Muscle layer of duodenum (tissue), 2 donors: ENCODE results near the gene PRDX1.

ENCODE experiments used
- H3K27ac ChIP-seq: one replicate; pipeline ENCODE4 v1.7.0; 2013; ENCODE audit warnings: mild to moderate bottlenecking, low read length
- H3K27me3 ChIP-seq: one replicate; pipeline ENCODE4 v1.7.0; 2013; ENCODE audit warnings: low read depth, mild to moderate bottlenecking, control low read depth, low read length
- H3K36me3 ChIP-seq, 2 donors: one replicate each; pipeline ENCODE4 v1.7.0; 2013; ENCODE audit warnings: low read length in 2 of 2, control low read depth in 1 of 2, mild to moderate bottlenecking in 1 of 2; ENCODE audit not compliant: insufficient read depth in 2 of 2, control insufficient read depth in 1 of 2
- H3K4me1 ChIP-seq, 2 donors: one replicate each; pipeline ENCODE4 v1.7.0; 2013; ENCODE audit warnings: low read length in 2 of 2, mild to moderate bottlenecking in 2 of 2, control low read depth in 1 of 2, moderate library complexity in 1 of 2; ENCODE audit not compliant: insufficient read depth in 2 of 2, control insufficient read depth in 1 of 2
- H3K4me3 ChIP-seq, 2 donors: one replicate each; pipeline ENCODE4 v1.7.0; 2013; ENCODE audit warnings: low read length in 2 of 2, low read depth in 1 of 2, mild to moderate bottlenecking in 1 of 2
- H3K9me3 ChIP-seq, 2 donors: one replicate each; pipeline ENCODE4 v1.7.0; 2013; ENCODE audit warnings: low read length in 2 of 2, control low read depth in 1 of 2, mild to moderate bottlenecking in 1 of 2; ENCODE audit not compliant: control insufficient read depth in 1 of 2
- donor health status: healthy.

PRDX1 gene

GRCh38 chr1:45551684-45552083, 30.0 kb upstream of the PRDX1 start:
- Histone ChIP-seq H3K4me1 (peaks cover 0 to 18% of the 10 kb centered on the region in 2 donors), H3K4me3 (peak overlapping the region; percentile 86 to 92), H3K36me3 (peaks cover 8 to 12% of the 10 kb centered on the region in 2 donors), H3K9me3 (no peaks in the 10 kb centered on the region), H3K27ac (peak overlapping the region; percentile 94), H3K27me3 (no peaks in the 10 kb centered on the region)

- Histone ChIP-seq H3K9me3 (no peaks in the 10 kb centered on the region), H3K4me3 (peak within 1 kb of the TSS; percentile 86 to 92), H3K27ac (peak within 1 kb of the TSS; percentile 94), H3K27me3 (no peaks in the 10 kb centered on the region), H3K36me3 (peaks cover 5 to 8% of the 10 kb centered on the region in 2 donors), H3K4me1 (peaks cover 0 to 18% of the 10 kb centered on the region in 2 donors)
These were observed 29.0 kb upstream of the PRDX1 start, which contains the start of gene AKR1A1 for GRCh38 chr1:45550401-45551351. AKR1A1 (plus strand) TSS chr1:45550826; CDS start chr1:45561795, 10,969 bp downstream.

- Histone ChIP-seq H3K27ac (peak overlapping the region; percentile 25), H3K4me1 (peaks cover 0 to 3% of the 10 kb centered on the region in 2 donors), H3K9me3 (no peaks in the 10 kb centered on the region), H3K4me3 (no peak overlapping the region), H3K27me3 (no peaks in the 10 kb centered on the region), H3K36me3 (no peaks in the 10 kb centered on the region)
These were observed 24.0 kb upstream of the PRDX1 start for GRCh38 chr1:45545553-45546310.

- Histone ChIP-seq H3K4me3 (no peak overlapping the region), H3K27me3 (no peaks in the 10 kb centered on the region), H3K36me3 (no peaks in the 10 kb centered on the region), H3K9me3 (no peaks in the 10 kb centered on the region), H3K27ac (peak overlapping the region; percentile 25), H3K4me1 (no peaks in the 10 kb centered on the region)
These were observed 23.4 kb upstream of the PRDX1 start for GRCh38 chr1:45545019-45545493.

- H3K36me3 ChIP-seq, result no peaks in the 10 kb centered on the region
- H3K27ac ChIP-seq, result no peak overlapping the region
- H3K4me3 ChIP-seq, result no peak overlapping the region
- no peaks in the 10 kb centered on the region for H3K4me1 ChIP-seq
- H3K27me3 ChIP-seq, result no peaks in the 10 kb centered on the region
- no peaks in the 10 kb centered on the region for H3K9me3 ChIP-seq
These were observed 22.8 kb upstream of the PRDX1 start for GRCh38 chr1:45544530-45544929.

- no peaks in the 10 kb centered on the region for H3K4me1 ChIP-seq
- no peaks in the 10 kb centered on the region for H3K27me3 ChIP-seq
- H3K4me3 ChIP-seq, result no peak overlapping the region
- H3K27ac ChIP-seq, result peak overlapping the region; percentile 35
- no peaks in the 10 kb centered on the region for H3K36me3 ChIP-seq
- no peaks in the 10 kb centered on the region for H3K9me3 ChIP-seq
These were observed 22.1 kb upstream of the PRDX1 start for GRCh38 chr1:45543581-45544417.

- no peaks in the 10 kb centered on the region for H3K4me1 ChIP-seq
- no peaks in the 10 kb centered on the region for H3K36me3 ChIP-seq
- H3K27me3 ChIP-seq, result no peaks in the 10 kb centered on the region
- no peaks in the 10 kb centered on the region for H3K9me3 ChIP-seq
- no peak overlapping the region for H3K4me3 ChIP-seq
- H3K27ac ChIP-seq, result no peak overlapping the region
These were observed 20.9 kb upstream of the PRDX1 start for GRCh38 chr1:45542591-45542990.

- H3K4me1 ChIP-seq, result no peaks in the 10 kb centered on the region
- H3K9me3 ChIP-seq, result no peaks in the 10 kb centered on the region
- H3K27me3 ChIP-seq, result no peaks in the 10 kb centered on the region
- H3K27ac ChIP-seq, result no peak overlapping the region
- no peak overlapping the region for H3K4me3 ChIP-seq
- H3K36me3 ChIP-seq, result no peaks in the 10 kb centered on the region
These were observed 19.5 kb upstream of the PRDX1 start for GRCh38 chr1:45541193-45541592.

GRCh38 chr1:45536886-45537285, 15.2 kb upstream of the PRDX1 start:
- H3K9me3 ChIP-seq, result no peaks in the 10 kb centered on the region
- H3K27ac ChIP-seq, result no peak overlapping the region
- no peaks in the 10 kb centered on the region for H3K27me3 ChIP-seq
- H3K36me3 ChIP-seq, result no peaks in the 10 kb centered on the region
- H3K4me3 ChIP-seq, result no peak overlapping the region
- no peaks in the 10 kb centered on the region for H3K4me1 ChIP-seq

GRCh38 chr1:45535988-45536766, 14.5 kb upstream of the PRDX1 start:
- Histone ChIP-seq H3K27ac (no peak overlapping the region), H3K36me3 (no peaks in the 10 kb centered on the region), H3K4me1 (no peaks in the 10 kb centered on the region), H3K27me3 (no peaks in the 10 kb centered on the region), H3K9me3 (no peaks in the 10 kb centered on the region), H3K4me3 (no peak overlapping the region)
